ENCODE data around the gene ZNF440.
"Not testable (repeated sequence)": the region's sequence is repeated elsewhere in the genome, so short reads cannot be mapped to it uniquely, and the experiment has no call there.

Gene ZNF440

GRCh38 chr19:11814029-11814699, at the start of gene ZNF440:
TSS of gene ZNF440 (plus strand) at chr19:11814273. CDS start at chr19:11814448, 175 bp downstream.
- DNase-seq = no peak

GRCh38 chr19:11766597-11767591, 47.2 kb upstream of the ZNF440 start, which contains the start of gene ZNF441:
TSS of gene ZNF441 (plus strand) at chr19:11767000. CDS start at chr19:11767194, 194 bp downstream.
- no peak for DNase-seq

- no peak for DNase-seq
Observed at GRCh38 chr19:11767633-11768133, 46.4 kb upstream of the ZNF440 start.

- no peak for DNase-seq
Observed at GRCh38 chr19:11769995-11770394, 44.1 kb upstream of the ZNF440 start.

GRCh38 chr19:11771520-11771919, 42.6 kb upstream of the ZNF440 start:
- DNase-seq = not testable (repeated sequence)

GRCh38 chr19:11776669-11777068, 37.4 kb upstream of the ZNF440 start:
- DNase-seq = not testable (repeated sequence)

GRCh38 chr19:11780431-11781020, 33.5 kb upstream of the ZNF440 start:
- DNase-seq = no peak

- DNase-seq = no peak
Observed at GRCh38 chr19:11781295-11782057, 32.6 kb upstream of the ZNF440 start.

- DNase-seq = no peak
Observed at GRCh38 chr19:11783767-11784166, 30.3 kb upstream of the ZNF440 start.

- DNase-seq = no peak
Observed at GRCh38 chr19:11784356-11784755, 29.7 kb upstream of the ZNF440 start.

- DNase-seq = no peak
Observed at GRCh38 chr19:11787536-11787935, 26.5 kb upstream of the ZNF440 start.

GRCh38 chr19:11792942-11793341, 21.1 kb upstream of the ZNF440 start:
- no peak for DNase-seq

GRCh38 chr19:11797491-11797890, 16.6 kb upstream of the ZNF440 start:
- DNase-seq = peak; percentile 9

- no peak for DNase-seq
Observed at GRCh38 chr19:11798391-11799330, 15.4 kb upstream of the ZNF440 start, which contains the start of gene ZNF491. TSS of gene ZNF491 (plus strand) at chr19:11798523. CDS start at chr19:11805954, 7,431 bp downstream.

GRCh38 chr19:11806354-11807098, 7.5 kb upstream of the ZNF440 start:
- no peak for DNase-seq

- no peak for DNase-seq
Observed at GRCh38 chr19:11807099-11807380, 7.0 kb upstream of the ZNF440 start.

- no peak for DNase-seq
Observed at GRCh38 chr19:11813703-11814028, 407 bp upstream of the ZNF440 start.

GRCh38 chr19:11814700-11815035, 595 bp downstream of the ZNF440 start:
- no peak for DNase-seq

GRCh38 chr19:11821474-11822109, 7.5 kb downstream of the ZNF440 start:
- DNase-seq = no peak

Measured in NCI-H1694 (cell line).